Ovary (tissue), 3 donors: Measurements from ENCODE around the gene MYO15B.

Source experiments
- EP300 ChIP-seq: sonication (generic); formaldehyde crosslinking; IDR thresholded peaks from one replicate; pipeline ENCODE4 v1.6.1; 2017; ENCODE audit warnings: antibody characterized with exemption
- TF ChIP-seq, protein P1 (sequence below), 3 donors: fragments of 450-650 bp in 2 of 3; fragments of 200-600 bp in 1 of 3; IDR thresholded peaks; one replicate each; pipeline versions ENCODE4 v1.5.1 to v1.8.0; 2016 to 2022; ENCODE audit warnings: antibody characterized with exemption in 3 of 3, mild to moderate bottlenecking in 1 of 3
- donor health status: DM: no; HTN: no; CAD: no.

DNA sequence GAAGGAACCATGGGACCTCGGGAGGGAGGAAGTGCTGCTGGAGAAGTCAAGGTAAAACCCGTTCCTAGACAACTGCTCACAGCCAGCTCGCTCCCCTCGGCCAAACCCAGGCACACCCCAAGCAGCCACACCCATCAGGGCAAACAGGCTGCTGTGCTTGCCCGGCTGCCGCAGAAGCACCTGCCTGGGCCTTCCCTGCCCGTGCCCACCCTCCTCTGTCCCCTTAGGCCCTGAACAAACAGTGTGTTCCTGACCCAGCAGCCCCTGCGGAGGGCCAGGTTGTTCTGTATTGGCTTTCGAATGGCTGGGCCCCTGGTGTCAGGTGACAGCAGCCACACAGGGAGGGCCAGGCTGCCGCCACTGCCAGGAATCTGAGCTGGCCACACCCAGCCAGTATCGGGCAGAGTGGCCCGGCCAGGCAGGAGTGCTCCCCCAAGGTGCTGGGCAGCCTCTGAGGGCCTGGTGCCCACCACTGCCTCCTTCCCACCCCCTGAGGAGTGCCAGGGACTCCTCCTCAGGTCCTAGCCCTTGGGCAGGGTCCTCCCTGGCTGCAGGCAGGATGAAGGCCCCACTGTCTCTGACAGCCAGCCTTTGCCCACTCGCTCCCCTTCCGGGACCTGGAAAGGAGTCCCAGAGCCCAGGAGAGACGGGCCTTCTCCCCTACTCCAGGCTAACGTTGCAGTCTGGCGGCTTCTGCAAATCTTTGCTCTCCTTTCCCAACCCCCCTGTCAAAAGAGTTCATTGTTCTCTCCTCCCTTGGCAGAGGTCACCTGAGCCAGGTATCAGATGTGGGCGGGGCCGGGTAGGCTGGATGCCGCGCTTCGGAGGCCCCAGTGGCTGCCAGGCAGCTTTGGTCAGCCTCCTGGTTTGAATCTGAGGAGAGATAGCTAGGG lies 38.1 kb upstream of the MYO15B start:
- TF ChIP-seq, protein P1, sequence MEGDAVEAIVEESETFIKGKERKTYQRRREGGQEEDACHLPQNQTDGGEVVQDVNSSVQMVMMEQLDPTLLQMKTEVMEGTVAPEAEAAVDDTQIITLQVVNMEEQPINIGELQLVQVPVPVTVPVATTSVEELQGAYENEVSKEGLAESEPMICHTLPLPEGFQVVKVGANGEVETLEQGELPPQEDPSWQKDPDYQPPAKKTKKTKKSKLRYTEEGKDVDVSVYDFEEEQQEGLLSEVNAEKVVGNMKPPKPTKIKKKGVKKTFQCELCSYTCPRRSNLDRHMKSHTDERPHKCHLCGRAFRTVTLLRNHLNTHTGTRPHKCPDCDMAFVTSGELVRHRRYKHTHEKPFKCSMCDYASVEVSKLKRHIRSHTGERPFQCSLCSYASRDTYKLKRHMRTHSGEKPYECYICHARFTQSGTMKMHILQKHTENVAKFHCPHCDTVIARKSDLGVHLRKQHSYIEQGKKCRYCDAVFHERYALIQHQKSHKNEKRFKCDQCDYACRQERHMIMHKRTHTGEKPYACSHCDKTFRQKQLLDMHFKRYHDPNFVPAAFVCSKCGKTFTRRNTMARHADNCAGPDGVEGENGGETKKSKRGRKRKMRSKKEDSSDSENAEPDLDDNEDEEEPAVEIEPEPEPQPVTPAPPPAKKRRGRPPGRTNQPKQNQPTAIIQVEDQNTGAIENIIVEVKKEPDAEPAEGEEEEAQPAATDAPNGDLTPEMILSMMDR (IDR thresholded peaks at IDR 0.05): no peak
- no peak for TF ChIP-seq EP300
